HCT116 (cell line): Measurements from ENCODE around the gene SRA1.

Source experiments
- CTCF ChIP-seq, 3 experiments: fragments of 200-600 bp in 1 of 3; sonication (generic) in 1 of 3; IDR thresholded peaks in 2 of 3; conservative IDR thresholded peaks in 1 of 3; 2 replicates each; pipeline ENCODE4 v1.5.1; 2012 to 2017; ENCODE audit warnings: low read depth in 2 of 3, low read length in 2 of 3, antibody characterized with exemption in 1 of 3, borderline replicate concordance in 1 of 3, control low read depth in 1 of 3, mild to moderate bottlenecking in 1 of 3, mixed read lengths in 1 of 3, mixed run types in 1 of 3, moderate library complexity in 1 of 3; ENCODE audit not compliant: insufficient read depth in 1 of 3
- EGR1 ChIP-seq: IDR thresholded peaks from 2 replicates; pipeline ENCODE4 v1.6.1; 2012; ENCODE audit warnings: low read depth
- JUND ChIP-seq: IDR thresholded peaks from 2 replicates; pipeline ENCODE4 v1.6.1; 2012
- POLR2A ChIP-seq: IDR thresholded peaks from 2 replicates; pipeline ENCODE4 v1.7.0; 2011; ENCODE audit warnings: borderline replicate concordance; ENCODE audit not compliant: insufficient read depth, insufficient read length; ENCODE audit errors: extremely low read depth

GRCh38 chr5:140544986-140545385 lies 12.3 kb downstream of the SRA1 start:
- TF ChIP-seq POLR2A: no peak
- no peak for TF ChIP-seq JUND
- TF ChIP-seq CTCF (IDR thresholded peaks at IDR 0.05 in 2 of 3, conservative IDR thresholded peaks at IDR 0.05 in 1 of 3; ENCODE audit: borderline replicate concordance in 1 of 3, insufficient read depth in 1 of 3, low read depth in 2 of 3, low read length in 2 of 3): no peak
- TF ChIP-seq EGR1: no peak
